Measurements from ENCODE around the gene C19orf67. TPM values are rescaled to one million over a fixed set of nuclear protein-coding genes. Genes with fewer than 3 reads are reported as not detected.

The C19orf67 gene
- total RNA-seq, 1 experiment from 2014 or later: not detected

DNA sequence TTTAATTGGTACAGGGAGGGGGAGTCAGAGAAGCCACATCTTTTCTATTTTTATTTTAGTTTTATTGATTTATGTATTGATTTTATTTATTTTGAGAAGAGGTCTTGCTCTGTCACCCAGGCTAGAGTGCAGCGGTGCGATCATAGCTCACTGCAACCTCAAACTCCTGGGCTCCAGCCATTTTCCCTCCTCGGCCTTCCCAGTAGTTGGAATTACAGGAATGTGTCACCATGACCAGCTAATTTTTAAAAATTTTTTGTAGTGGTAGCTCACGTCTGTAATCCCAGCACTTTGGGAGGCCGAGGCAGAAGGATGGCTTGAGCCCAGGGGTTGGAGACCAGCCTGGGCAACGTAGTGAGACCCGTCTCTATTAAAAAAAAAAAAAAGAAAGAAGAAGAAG lies 49.9 kb downstream of the C19orf67 start:
- ChIA-PET POLR2A (no interaction called here), RAD21 (ENCODE audit: low non-redundant PET in 1 of 2, low total read pairs in 2 of 2, uncharacterized antibody in 2 of 2, unreplicated experiment in 2 of 2) (no interaction called here), CTCF (interaction anchor here (1.1 to 1.7 kb wide), 2 partner anchors 12 to 37 kb away, joined by 3 to 5 read pairs; partner anchors contain the start of gene MISP3)
- Histone ChIP-seq H3K4me3 (replicated peaks in 1 of 2; ENCODE audit: low read depth in 1 of 2, low read length in 2 of 2) (no peak overlapping the region), H3K36me3 (ENCODE audit: control insufficient read depth in 1 of 2, insufficient read depth in 2 of 2, low read length in 2 of 2) (no peaks in the 10 kb centered on the region), H4K20me1 (ENCODE audit: insufficient read depth) (no peaks in the 10 kb centered on the region), H3K4me2 (ENCODE audit: low read length) (no peak overlapping the region), H3K9ac (ENCODE audit: low read length) (no peak overlapping the region), H3K27ac (ENCODE audit: low read depth, low read length) (no peak overlapping the region), H3K27me3 (ENCODE audit: insufficient read depth, low read length) (no peaks in the 10 kb centered on the region), H2AFZ (ENCODE audit: low read depth, low read length, poor library complexity, severe bottlenecking) (no peak overlapping the region), H3K9me3 (ENCODE audit: control insufficient read depth in 1 of 2, insufficient read depth in 1 of 2, low read depth in 1 of 2, low read length in 2 of 2) (no peaks in the 10 kb centered on the region), H3K4me1 (ENCODE audit: control insufficient read depth in 1 of 2, insufficient read depth in 2 of 2, low read length in 2 of 2) (peaks cover 3 to 15% of the 10 kb centered on the region in 2 experiments), H3K79me2 (ENCODE audit: insufficient read depth, low read length) (no peaks in the 10 kb centered on the region), H3K9me2 (ENCODE audit: insufficient read depth) (no peaks in the 10 kb centered on the region)
- no peak for DNase-seq (ENCODE audit: low read depth, low spot score)
- TF ChIP-seq ZFX (IDR thresholded peaks at IDR 0.05) (no peak), TCF7L2 (IDR thresholded peaks at IDR 0.05; ENCODE audit: borderline replicate concordance, extremely low read depth, insufficient read depth, insufficient read length) (no peak), EZH2 (IDR thresholded peaks at IDR 0.05) (no peak), ZNF274 (IDR thresholded peaks at IDR 0.05; ENCODE audit: low read depth, low read length) (no peak), ELF1 (IDR thresholded peaks at IDR 0.05; ENCODE audit: borderline replicate concordance, low read depth) (no peak), FOSL1 (IDR thresholded peaks at IDR 0.05; ENCODE audit: low read depth) (no peak)
- TF ChIP-seq, protein P1, sequence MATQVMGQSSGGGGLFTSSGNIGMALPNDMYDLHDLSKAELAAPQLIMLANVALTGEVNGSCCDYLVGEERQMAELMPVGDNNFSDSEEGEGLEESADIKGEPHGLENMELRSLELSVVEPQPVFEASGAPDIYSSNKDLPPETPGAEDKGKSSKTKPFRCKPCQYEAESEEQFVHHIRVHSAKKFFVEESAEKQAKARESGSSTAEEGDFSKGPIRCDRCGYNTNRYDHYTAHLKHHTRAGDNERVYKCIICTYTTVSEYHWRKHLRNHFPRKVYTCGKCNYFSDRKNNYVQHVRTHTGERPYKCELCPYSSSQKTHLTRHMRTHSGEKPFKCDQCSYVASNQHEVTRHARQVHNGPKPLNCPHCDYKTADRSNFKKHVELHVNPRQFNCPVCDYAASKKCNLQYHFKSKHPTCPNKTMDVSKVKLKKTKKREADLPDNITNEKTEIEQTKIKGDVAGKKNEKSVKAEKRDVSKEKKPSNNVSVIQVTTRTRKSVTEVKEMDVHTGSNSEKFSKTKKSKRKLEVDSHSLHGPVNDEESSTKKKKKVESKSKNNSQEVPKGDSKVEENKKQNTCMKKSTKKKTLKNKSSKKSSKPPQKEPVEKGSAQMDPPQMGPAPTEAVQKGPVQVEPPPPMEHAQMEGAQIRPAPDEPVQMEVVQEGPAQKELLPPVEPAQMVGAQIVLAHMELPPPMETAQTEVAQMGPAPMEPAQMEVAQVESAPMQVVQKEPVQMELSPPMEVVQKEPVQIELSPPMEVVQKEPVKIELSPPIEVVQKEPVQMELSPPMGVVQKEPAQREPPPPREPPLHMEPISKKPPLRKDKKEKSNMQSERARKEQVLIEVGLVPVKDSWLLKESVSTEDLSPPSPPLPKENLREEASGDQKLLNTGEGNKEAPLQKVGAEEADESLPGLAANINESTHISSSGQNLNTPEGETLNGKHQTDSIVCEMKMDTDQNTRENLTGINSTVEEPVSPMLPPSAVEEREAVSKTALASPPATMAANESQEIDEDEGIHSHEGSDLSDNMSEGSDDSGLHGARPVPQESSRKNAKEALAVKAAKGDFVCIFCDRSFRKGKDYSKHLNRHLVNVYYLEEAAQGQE (IDR thresholded peaks at IDR 0.05; ENCODE audit: low read depth): no peak
- TF ChIP-seq, protein P2, sequence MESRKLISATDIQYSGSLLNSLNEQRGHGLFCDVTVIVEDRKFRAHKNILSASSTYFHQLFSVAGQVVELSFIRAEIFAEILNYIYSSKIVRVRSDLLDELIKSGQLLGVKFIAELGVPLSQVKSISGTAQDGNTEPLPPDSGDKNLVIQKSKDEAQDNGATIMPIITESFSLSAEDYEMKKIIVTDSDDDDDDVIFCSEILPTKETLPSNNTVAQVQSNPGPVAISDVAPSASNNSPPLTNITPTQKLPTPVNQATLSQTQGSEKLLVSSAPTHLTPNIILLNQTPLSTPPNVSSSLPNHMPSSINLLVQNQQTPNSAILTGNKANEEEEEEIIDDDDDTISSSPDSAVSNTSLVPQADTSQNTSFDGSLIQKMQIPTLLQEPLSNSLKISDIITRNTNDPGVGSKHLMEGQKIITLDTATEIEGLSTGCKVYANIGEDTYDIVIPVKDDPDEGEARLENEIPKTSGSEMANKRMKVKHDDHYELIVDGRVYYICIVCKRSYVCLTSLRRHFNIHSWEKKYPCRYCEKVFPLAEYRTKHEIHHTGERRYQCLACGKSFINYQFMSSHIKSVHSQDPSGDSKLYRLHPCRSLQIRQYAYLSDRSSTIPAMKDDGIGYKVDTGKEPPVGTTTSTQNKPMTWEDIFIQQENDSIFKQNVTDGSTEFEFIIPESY (IDR thresholded peaks at IDR 0.05; ENCODE audit: extremely low read depth, insufficient replicate concordance, low read length): no peak
- no TSS peak for BruUV-seq (replicated peaks)
- intact Hi-C loops (cut with micrococcal nuclease): no loop called here
- ATAC-seq: no peak
